HG02678 (cell line): ENCODE measurements around the gene PCCB.
"Not testable (repeated sequence)": the region's sequence is repeated elsewhere in the genome, so short reads cannot be mapped to it uniquely, and the experiment has no call there.

Experiments
- ATAC-seq: cut with Tn5 transposase; IDR thresholded peaks from one replicate; pipeline ENCODE4 v1.9.1; 2021; ENCODE audit warnings: mild to moderate bottlenecking, moderate library complexity; ENCODE audit not compliant: unreplicated experiment

The PCCB gene

GRCh38 chr3:136261826-136262225, 11.7 kb downstream of the PCCB start:
- no peak for ATAC-seq

GRCh38 chr3:136262559-136262958, 12.4 kb downstream of the PCCB start:
- ATAC-seq = no peak

GRCh38 chr3:136263251-136263650, 13.1 kb downstream of the PCCB start:
- no peak for ATAC-seq

GRCh38 chr3:136266468-136267125, 16.5 kb downstream of the PCCB start:
- not testable (repeated sequence) for ATAC-seq

GRCh38 chr3:136267235-136267634, 17.1 kb downstream of the PCCB start:
- ATAC-seq = no peak

GRCh38 chr3:136270179-136270578, 20.0 kb downstream of the PCCB start:
- no peak for ATAC-seq

GRCh38 chr3:136271626-136272025, 21.5 kb downstream of the PCCB start:
- not testable (repeated sequence) for ATAC-seq

GRCh38 chr3:136276049-136276755, 26.1 kb downstream of the PCCB start:
- ATAC-seq = no peak

GRCh38 chr3:136277115-136277514, 27.0 kb downstream of the PCCB start:
- ATAC-seq = no peak

GRCh38 chr3:136277634-136278033, 27.5 kb downstream of the PCCB start:
- ATAC-seq = no peak

GRCh38 chr3:136279092-136279491, 29.0 kb downstream of the PCCB start:
- ATAC-seq = no peak

GRCh38 chr3:136280961-136281360, 30.8 kb downstream of the PCCB start:
- no peak for ATAC-seq

- ATAC-seq = no peak
Observed at GRCh38 chr3:136281966-136282520, 31.9 kb downstream of the PCCB start.

- no peak for ATAC-seq
Observed at GRCh38 chr3:136283627-136284026, 33.5 kb downstream of the PCCB start.

GRCh38 chr3:136291302-136291701, 41.2 kb downstream of the PCCB start:
- ATAC-seq = no peak

GRCh38 chr3:136292500-136292899, 42.4 kb downstream of the PCCB start:
- ATAC-seq = no peak

GRCh38 chr3:136293279-136293678, 43.1 kb downstream of the PCCB start:
- ATAC-seq = no peak

GRCh38 chr3:136294176-136294575, 44.0 kb downstream of the PCCB start:
- no peak for ATAC-seq

- no peak for ATAC-seq
Observed at GRCh38 chr3:136296960-136297359, 46.8 kb downstream of the PCCB start.

GRCh38 chr3:136297826-136298225, 47.7 kb downstream of the PCCB start:
- ATAC-seq = no peak

- no peak for ATAC-seq
Observed at GRCh38 chr3:136300444-136300843, 50.3 kb downstream of the PCCB start.

- no peak for ATAC-seq
Observed at GRCh38 chr3:136305879-136306278, 55.7 kb downstream of the PCCB start.
